Aorta (tissue), 5 donors: ENCODE data around the gene ZBP1. TPM values are rescaled to one million over a fixed set of nuclear protein-coding genes. Genes with fewer than 3 reads are reported as not detected.
A peak's percentile ranks its signal among the peaks of the same experiment; 100 is the strongest.

Source experiments
- ATAC-seq: fragments of 200-7000 bp; cut with Tn5 transposase; one replicate; pipeline ENCODE4 v1.9.1; 2022; ENCODE audit warnings: moderate library complexity; ENCODE audit not compliant: low FRiP score
- DNase-seq, 2 donors: peaks; one replicate each; pipeline ENCODE4 v3.0.0-alpha.2; 2020
- H3K27ac ChIP-seq, 2 donors: one replicate each; pipeline ENCODE4 v1.5.1; 2013; ENCODE audit warnings: low read length in 2 of 2, mild to moderate bottlenecking in 2 of 2, moderate library complexity in 2 of 2, control low read depth in 1 of 2, inconsistent platforms in 1 of 2, low read depth in 1 of 2
- H3K27me3 ChIP-seq, 2 donors: one replicate each; pipeline ENCODE4 v1.6.1; 2013; ENCODE audit warnings: control low read depth in 1 of 2, low read length in 1 of 2, mild to moderate bottlenecking in 1 of 2, moderate library complexity in 1 of 2; ENCODE audit not compliant: insufficient read depth in 2 of 2, control insufficient read depth in 1 of 2
- H3K36me3 ChIP-seq, 2 donors: one replicate each; pipeline ENCODE4 v1.6.1; 2013; ENCODE audit warnings: control low read depth in 1 of 2, low read length in 1 of 2, mild to moderate bottlenecking in 1 of 2; ENCODE audit not compliant: insufficient read depth in 2 of 2, control insufficient read depth in 1 of 2
- H3K4me1 ChIP-seq, 2 donors: one replicate each; pipeline ENCODE4 v1.6.1; 2013; ENCODE audit warnings: low read length in 2 of 2, control low read depth in 1 of 2, mild to moderate bottlenecking in 1 of 2, moderate library complexity in 1 of 2; ENCODE audit not compliant: insufficient read depth in 2 of 2, control insufficient read depth in 1 of 2
- H3K4me3 ChIP-seq, 2 donors: one replicate each; pipeline ENCODE4 v1.5.1; 2013; ENCODE audit warnings: low read length in 2 of 2, control low read depth in 1 of 2, mild to moderate bottlenecking in 1 of 2
- H3K9me3 ChIP-seq: one replicate; pipeline ENCODE4 v1.6.1; 2013; ENCODE audit warnings: mild to moderate bottlenecking, low read length; ENCODE audit not compliant: control insufficient read depth
- WGBS, 2 donors: extraction: QIAGEN DNeasy Blood & Tissue Kit; methylation state at CpG; one replicate each; pipeline ENCODE4 v1.1.7; 2013; 5-methylcytosine and 5-hydroxymethylcytosine counted together
- intact Hi-C, 2 donors: fragments of 100-400 bp; cut with DNase I; formaldehyde crosslinking; loops; one replicate each; pipeline versions ENCODE4 v1.14.2 to v1.15.0; 2022
- polyA plus RNA-seq, 2 donors: library from polyadenylated mRNA; stranded (reverse); fragments of 200-250 nt; gene quantifications; one replicate each; pipeline ENCODE4 v1.2.3, GENCODE V29; 2013
- total RNA-seq, 2 donors: library from RNA; stranded (reverse); fragmentation: NEBNext Ultra II Directional; extraction: Animal tissue kit (Norgen Biotek cat#: 25700); gene quantifications; one replicate each; pipeline ENCODE4 v1.2.1, GENCODE V29; 2021
- donor health status: healthy with polysubstance abuse.
- donor health status: Bipolar disorder and iron deficiency.
- donor health status: DM: no; HTN: no; CAD: no.
- donor health status: DM: no; HTN: no; CAD: no.
- donor health status: DM: yes; HTN: yes; CAD: no.

ZBP1 gene
- total and polyA plus RNA-seq, 4 donors = 0.20 to 1.6 (median 0.69) TPM

GRCh38 chr20:57584768-57585461, 35.3 kb downstream of the ZBP1 start:
- WGBS, 2 donors = 79 to 83% methylated on average over 8 of the region's 8 CpGs
- peaks cover 2% of the 10 kb centered on the region for H3K9me3 ChIP-seq
- intact Hi-C loops = no loop called here
- no peak overlapping the region for H3K4me3 ChIP-seq
- DNase-seq = peak; percentile 12 to 54
- no peaks in the 10 kb centered on the region for H3K27me3 ChIP-seq
- no peak for ATAC-seq
- H3K4me1 ChIP-seq = no peaks in the 10 kb centered on the region
- H3K36me3 ChIP-seq = no peaks in the 10 kb centered on the region
- no peak overlapping the region for H3K27ac ChIP-seq

GRCh38 chr20:57583289-57584257, 36.7 kb downstream of the ZBP1 start:
- H3K4me1 ChIP-seq = no peaks in the 10 kb centered on the region
- H3K36me3 ChIP-seq = no peaks in the 10 kb centered on the region
- ATAC-seq = no peak
- H3K27ac ChIP-seq = no peak overlapping the region
- DNase-seq = peak in 1 of 2 donors; percentile 41
- H3K27me3 ChIP-seq = no peaks in the 10 kb centered on the region
- 85 to 87% methylated on average over 18 of the region's 18 CpGs for WGBS, 2 donors
- intact Hi-C loops = no loop called here
- peaks cover 2% of the 10 kb centered on the region for H3K9me3 ChIP-seq
- no peak overlapping the region for H3K4me3 ChIP-seq

- peaks cover 2% of the 10 kb centered on the region for H3K9me3 ChIP-seq
- DNase-seq = peak; percentile 85 to 87
- H3K4me3 ChIP-seq = no peak overlapping the region
- 1 to 8% methylated on average over 21 of the region's 21 CpGs for WGBS, 2 donors
- no peaks in the 10 kb centered on the region for H3K4me1 ChIP-seq
- peak; percentile 81 for ATAC-seq
- peak overlapping the region; percentile 39 to 44 for H3K27ac ChIP-seq
- H3K36me3 ChIP-seq = no peaks in the 10 kb centered on the region
- no peaks in the 10 kb centered on the region for H3K27me3 ChIP-seq
- intact Hi-C loops = no loop called here
Observed at GRCh38 chr20:57582432-57583288, 37.6 kb downstream of the ZBP1 start.

- H3K4me3 ChIP-seq = no peak overlapping the region
- ATAC-seq = no peak
- H3K27me3 ChIP-seq = no peaks in the 10 kb centered on the region
- peak overlapping the region; percentile 44 to 56 for H3K27ac ChIP-seq
- intact Hi-C loops = no loop called here
- H3K36me3 ChIP-seq = no peaks in the 10 kb centered on the region
- peak in 1 of 2 donors; percentile 60 for DNase-seq
- no peaks in the 10 kb centered on the region for H3K9me3 ChIP-seq
- WGBS, 2 donors = 67% methylated on average over 5 of the region's 5 CpGs
- no peaks in the 10 kb centered on the region for H3K4me1 ChIP-seq
Observed at GRCh38 chr20:57582029-57582378, 38.2 kb downstream of the ZBP1 start.

- ATAC-seq (no peak), DNase-seq (peak; percentile 35 to 48)
- H3K4me1 ChIP-seq = no peaks in the 10 kb centered on the region
- 91 to 95% methylated on average over 14 of the region's 14 CpGs for WGBS, 2 donors
- intact Hi-C loops = no loop called here
- no peaks in the 10 kb centered on the region for H3K9me3 ChIP-seq
- H3K4me3 ChIP-seq = no peak overlapping the region
- H3K27me3 ChIP-seq = no peaks in the 10 kb centered on the region
- no peaks in the 10 kb centered on the region for H3K36me3 ChIP-seq
- H3K27ac ChIP-seq = no peak overlapping the region
Observed at GRCh38 chr20:57581202-57582028, 38.8 kb downstream of the ZBP1 start.

- Histone ChIP-seq H3K4me1 (no peaks in the 10 kb centered on the region), H3K9me3 (no peaks in the 10 kb centered on the region), H3K4me3 (no peak overlapping the region), H3K36me3 (no peaks in the 10 kb centered on the region), H3K27me3 (no peaks in the 10 kb centered on the region), H3K27ac (no peak overlapping the region)
- intact Hi-C loops = no loop called here
- DNase-seq (peak; percentile 31 to 61), ATAC-seq (no peak)
- WGBS, 2 donors = 92 to 94% methylated on average over 13 of the region's 13 CpGs
Observed at GRCh38 chr20:57580478-57581201, 39.6 kb downstream of the ZBP1 start.

- no peak overlapping the region for H3K4me3 ChIP-seq
- no peak overlapping the region for H3K27ac ChIP-seq
- H3K27me3 ChIP-seq = no peaks in the 10 kb centered on the region
- no peaks in the 10 kb centered on the region for H3K9me3 ChIP-seq
- no peaks in the 10 kb centered on the region for H3K4me1 ChIP-seq
- no peaks in the 10 kb centered on the region for H3K36me3 ChIP-seq
- intact Hi-C loops = no loop called here
- peak in 1 of 2 donors; percentile 70 for DNase-seq
- no peak for ATAC-seq
- WGBS, 2 donors = 44 to 46% methylated on average over 21 of the region's 21 CpGs
Observed at GRCh38 chr20:57579898-57580447, 40.3 kb downstream of the ZBP1 start.
